SK-N-SH treated with all-trans-retinoic acid at 6 μM for 48 hours (cell line): ENCODE data around the gene KRTCAP2.

ENCODE experiments used
- ATAC-seq: fragments of 200-7000 bp; cut with Tn5 transposase; 3 replicates; pipeline ENCODE4 v1.9.1; 2020; ENCODE audit warnings: mild to moderate bottlenecking, moderate library complexity
- ARNTL ChIP-seq: fragments of 450-650 bp; formaldehyde crosslinking; IDR thresholded peaks from 2 replicates; pipeline ENCODE4 v1.5.0; 2020; ENCODE audit warnings: low read depth, mild to moderate bottlenecking, moderate library complexity, borderline replicate concordance
- BACH2 ChIP-seq: fragments of 250-450 bp; sonication (Bioruptor Pico); IDR thresholded peaks from 2 replicates; pipeline ENCODE4 v1.9.0; 2021; ENCODE audit warnings: mild to moderate bottlenecking, borderline replicate concordance
- CREB5 ChIP-seq: fragments of 250-450 bp; sonication (Bioruptor Pico); IDR thresholded peaks from 2 replicates; pipeline ENCODE4 v1.5.1; 2020; ENCODE audit warnings: low read depth, mild to moderate bottlenecking, moderate library complexity
- CSDC2 ChIP-seq: fragments of 250-450 bp; sonication (Bioruptor Pico); IDR thresholded peaks from 2 replicates; pipeline ENCODE4 v1.5.0; 2020; ENCODE audit warnings: mild to moderate bottlenecking, moderate library complexity
- CSRNP3 ChIP-seq: fragments of 250-450 bp; sonication (Bioruptor Pico); IDR thresholded peaks from 2 replicates; pipeline ENCODE4 v1.5.1; 2021; ENCODE audit warnings: mild to moderate bottlenecking, moderate library complexity
- ESRRG ChIP-seq: fragments of 250-450 bp; sonication (Bioruptor Pico); IDR thresholded peaks from 2 replicates; pipeline ENCODE4 v1.6.1; 2021; ENCODE audit warnings: mild to moderate bottlenecking
- GLIS3 ChIP-seq: fragments of 250-450 bp; sonication (Bioruptor Pico); IDR thresholded peaks from 2 replicates; pipeline ENCODE4 v1.5.0; 2020; ENCODE audit warnings: mild to moderate bottlenecking, moderate library complexity
- ISL1 ChIP-seq: fragments of 250-450 bp; sonication (Bioruptor Pico); IDR thresholded peaks from 2 replicates; pipeline ENCODE4 v2.1.2; 2022; ENCODE audit warnings: mild to moderate bottlenecking, moderate library complexity
- OSR1 ChIP-seq: fragments of 250-450 bp; sonication (Bioruptor Pico); IDR thresholded peaks from 2 replicates; pipeline ENCODE4 v1.8.0; 2022; ENCODE audit warnings: moderate library complexity, mild to moderate bottlenecking, inconsistent platforms
- PATZ1 ChIP-seq: fragments of 250-450 bp; sonication (Bioruptor Pico); IDR thresholded peaks from 2 replicates; pipeline ENCODE4 v1.8.0; 2020; ENCODE audit warnings: mild to moderate bottlenecking, moderate library complexity, borderline replicate concordance
- POU6F1 ChIP-seq: fragments of 250-450 bp; sonication (Bioruptor Pico); IDR thresholded peaks from 2 replicates; pipeline ENCODE4 v1.8.0; 2021; ENCODE audit warnings: low read depth, mild to moderate bottlenecking, moderate library complexity, borderline replicate concordance
- PPARA ChIP-seq: fragments of 250-450 bp; sonication (Bioruptor Pico); IDR thresholded peaks from 2 replicates; pipeline ENCODE4 v1.5.0; 2020; ENCODE audit warnings: mild to moderate bottlenecking, borderline replicate concordance
- SNAI2 ChIP-seq: fragments of 250-450 bp; sonication (Bioruptor Pico); IDR thresholded peaks from 2 replicates; pipeline ENCODE4 v1.5.0; 2020; ENCODE audit warnings: mild to moderate bottlenecking, moderate library complexity
- TOX ChIP-seq: fragments of 250-450 bp; sonication (Bioruptor Pico); IDR thresholded peaks from 2 replicates; pipeline ENCODE4 v1.8.0; 2021; ENCODE audit warnings: mild to moderate bottlenecking, moderate library complexity, borderline replicate concordance
- TSHZ2 ChIP-seq: fragments of 250-450 bp; sonication (Bioruptor Pico); IDR thresholded peaks from 2 replicates; pipeline ENCODE4 v1.5.0; 2020; ENCODE audit warnings: mild to moderate bottlenecking, moderate library complexity
- ZC3H10 ChIP-seq: fragments of 250-450 bp; sonication (Bioruptor Pico); IDR thresholded peaks from 2 replicates; pipeline ENCODE4 v1.5.1; 2021; ENCODE audit warnings: mild to moderate bottlenecking, moderate library complexity
- ZFP3 ChIP-seq: fragments of 250-450 bp; sonication (Bioruptor Pico); IDR thresholded peaks from 2 replicates; pipeline ENCODE4 v1.5.0; 2020; ENCODE audit warnings: mild to moderate bottlenecking, moderate library complexity
- ZFP30 ChIP-seq: fragments of 450-650 bp; formaldehyde crosslinking; IDR thresholded peaks from 2 replicates; pipeline ENCODE4 v1.5.0; 2022; ENCODE audit warnings: mild to moderate bottlenecking, moderate library complexity
- ZNF565 ChIP-seq: fragments of 450-650 bp; formaldehyde crosslinking; conservative IDR thresholded peaks from 2 replicates; pipeline ENCODE4 v1.5.0; 2020; ENCODE audit warnings: low read depth, mild to moderate bottlenecking, moderate library complexity
- ZNF70 ChIP-seq: fragments of 450-650 bp; formaldehyde crosslinking; IDR thresholded peaks from 2 replicates; pipeline ENCODE4 v1.5.0; 2020; ENCODE audit warnings: mild to moderate bottlenecking, moderate library complexity
- ZNF8 ChIP-seq: fragments of 450-650 bp; formaldehyde crosslinking; IDR thresholded peaks from 2 replicates; pipeline ENCODE4 v1.5.0; 2020; ENCODE audit warnings: mild to moderate bottlenecking, moderate library complexity

Gene KRTCAP2

GRCh38 chr1:155127105-155127966 lies 45.8 kb downstream of the KRTCAP2 start, which contains the start of gene EFNA1 (continued):
- TF ChIP-seq PPARA (CRISPR knock-in tag), result no peak
- no peak for TF ChIP-seq ZC3H10

GRCh38 chr1:155126556-155127104 lies 46.5 kb downstream of the KRTCAP2 start:
- TF ChIP-seq ZNF70 (CRISPR knock-in tag), result no peak
- TF ChIP-seq GLIS3, result no peak
- TF ChIP-seq ESRRG (CRISPR knock-in tag), result no peak
- no peak for TF ChIP-seq CSRNP3 (CRISPR knock-in tag)
- no peak for TF ChIP-seq TOX (CRISPR knock-in tag)
- TF ChIP-seq BACH2, result no peak
- TF ChIP-seq POU6F1, result no peak
- TF ChIP-seq ARNTL, result no peak
- no peak for TF ChIP-seq PATZ1
- no peak for TF ChIP-seq SNAI2
- TF ChIP-seq CREB5 (CRISPR knock-in tag), result no peak
- no peak for TF ChIP-seq ZNF565
- no peak for TF ChIP-seq ZC3H10
- TF ChIP-seq ISL1, result no peak
- no peak for TF ChIP-seq ZNF8 (CRISPR knock-in tag)
- TF ChIP-seq TSHZ2, result no peak
- no peak for TF ChIP-seq ZFP30 (CRISPR knock-in tag)
- no peak for TF ChIP-seq OSR1 (CRISPR knock-in tag)
- no peak for TF ChIP-seq ZFP3 (CRISPR knock-in tag)
- ATAC-seq, result peak; percentile 4; the same call in 2 of the 3 replicates

GRCh38 chr1:155125946-155126555 lies 47.1 kb downstream of the KRTCAP2 start:
- ATAC-seq, result no peak
- TF ChIP-seq CSRNP3 (CRISPR knock-in tag), result no peak
- no peak for TF ChIP-seq POU6F1
- no peak for TF ChIP-seq ZFP3 (CRISPR knock-in tag)
- TF ChIP-seq TSHZ2, result no peak
- TF ChIP-seq CSDC2 (CRISPR knock-in tag), result no peak
